PC-9 (cell line): ENCODE results near the gene NKX6-2. TPM values are rescaled to one million over a fixed set of nuclear protein-coding genes. Genes with fewer than 3 reads are reported as not detected.
"Not testable (repeated sequence)": the region's sequence is repeated elsewhere in the genome, so short reads cannot be mapped to it uniquely, and the experiment has no call there.

Experiments used
- BruUV-seq: library from RNA; stranded (reverse); fragments of 400-500 nt; replicated peaks from 2 replicates; lab custom pipeline; 2021; lab: Mats Ljungman, UMichigan
- CTCF ChIA-PET: fragments of 300-600 bp; sonication (Branson Sonifier 250); formaldehyde crosslinking; loops from one replicate; lab custom pipeline; 2022; ENCODE audit warnings: antibody characterized with exemption; lab: Charles Lee
- POLR2A ChIA-PET: fragments of 300-600 bp; sonication (Branson Sonifier 250); formaldehyde crosslinking; loops from one replicate; lab custom pipeline; 2022; ENCODE audit warnings: antibody characterized with exemption; ENCODE audit not compliant: unreplicated experiment; lab: Charles Lee
- DNase-seq, 2 experiments: peaks; one replicate each; pipeline versions ENCODE4 v3.0.0 to v3.0.0-alpha.2; 2015 to 2022; ENCODE audit warnings: mixed read lengths in 1 of 2
- H2AFZ ChIP-seq: fragments of 200-600 bp; sonication (generic); 2 replicates; pipeline ENCODE4 v1.8.1; 2017; ENCODE audit warnings: antibody characterized with exemption
- H3F3A ChIP-seq: fragments of 200-600 bp; sonication (generic); 2 replicates; pipeline ENCODE4 v1.8.1; 2017; ENCODE audit warnings: antibody characterized with exemption, mild to moderate bottlenecking, low read depth; ENCODE audit not compliant: insufficient read depth
- H3K27ac ChIP-seq: fragments of 200-600 bp; sonication (generic); 2 replicates; pipeline ENCODE4 v1.6.1; 2016; ENCODE audit warnings: mixed run types
- H3K27me3 ChIP-seq: fragments of 200-600 bp; sonication (generic); 2 replicates; pipeline ENCODE4 v1.6.1; 2016; ENCODE audit warnings: low read depth, mixed run types; ENCODE audit not compliant: insufficient read depth
- H3K36me3 ChIP-seq: fragments of 200-600 bp; sonication (generic); 2 replicates; pipeline ENCODE4 v1.6.1; 2016; ENCODE audit warnings: low read depth, mixed run types
- H3K4me1 ChIP-seq: fragments of 200-600 bp; sonication (generic); replicated peaks from 2 replicates; pipeline ENCODE4 v1.6.1; 2016; ENCODE audit warnings: mixed run types; ENCODE audit not compliant: insufficient read depth
- H3K4me2 ChIP-seq: fragments of 200-600 bp; sonication (generic); 2 replicates; pipeline ENCODE4 v1.6.1; 2017; ENCODE audit warnings: mixed run types
- H3K4me3 ChIP-seq: fragments of 200-600 bp; sonication (generic); 2 replicates; pipeline ENCODE4 v1.6.1; 2016; ENCODE audit warnings: mixed run types
- H3K79me2 ChIP-seq: fragments of 200-600 bp; sonication (generic); 2 replicates; pipeline ENCODE4 v1.6.1; 2017; ENCODE audit warnings: low read depth, mixed run types
- H3K9me2 ChIP-seq: fragments of 200-600 bp; sonication (generic); 2 replicates; pipeline ENCODE4 v1.8.1; 2017; ENCODE audit warnings: mild to moderate bottlenecking; ENCODE audit not compliant: insufficient read depth
- H3K9me3 ChIP-seq: fragments of 200-600 bp; sonication (generic); 2 replicates; pipeline ENCODE4 v1.8.1; 2016; ENCODE audit warnings: low read depth; ENCODE audit not compliant: insufficient read depth
- H4K20me1 ChIP-seq: fragments of 200-600 bp; sonication (generic); 2 replicates; pipeline ENCODE4 v1.8.1; 2017; ENCODE audit not compliant: insufficient read depth
- EZH2 ChIP-seq: fragments of 200-600 bp; sonication (generic); IDR thresholded peaks from 2 replicates; pipeline ENCODE4 v1.8.0; 2017; ENCODE audit warnings: antibody characterized with exemption, low read depth
- intact Hi-C: fragments of 100-400 bp; cut with micrococcal nuclease; formaldehyde crosslinking; loops from one replicate; pipeline ENCODE4 v1.10.0; 2022; ENCODE audit not compliant: unreplicated experiment
- total RNA-seq: library from RNA; stranded (reverse); gene quantifications from 2 replicates; pipeline ENCODE4 v1.2.3, GENCODE V29; 2021
- TF ChIP-seq, protein P1 (sequence below): fragments of 200-600 bp; sonication (generic); conservative IDR thresholded peaks from 2 replicates; pipeline ENCODE4 v1.6.1; 2017; ENCODE audit warnings: mixed run types, antibody characterized with exemption, mild to moderate bottlenecking, moderate library complexity

Gene NKX6-2
- total RNA-seq, 1 experiment from 2014 or later, result not detected

DNA sequence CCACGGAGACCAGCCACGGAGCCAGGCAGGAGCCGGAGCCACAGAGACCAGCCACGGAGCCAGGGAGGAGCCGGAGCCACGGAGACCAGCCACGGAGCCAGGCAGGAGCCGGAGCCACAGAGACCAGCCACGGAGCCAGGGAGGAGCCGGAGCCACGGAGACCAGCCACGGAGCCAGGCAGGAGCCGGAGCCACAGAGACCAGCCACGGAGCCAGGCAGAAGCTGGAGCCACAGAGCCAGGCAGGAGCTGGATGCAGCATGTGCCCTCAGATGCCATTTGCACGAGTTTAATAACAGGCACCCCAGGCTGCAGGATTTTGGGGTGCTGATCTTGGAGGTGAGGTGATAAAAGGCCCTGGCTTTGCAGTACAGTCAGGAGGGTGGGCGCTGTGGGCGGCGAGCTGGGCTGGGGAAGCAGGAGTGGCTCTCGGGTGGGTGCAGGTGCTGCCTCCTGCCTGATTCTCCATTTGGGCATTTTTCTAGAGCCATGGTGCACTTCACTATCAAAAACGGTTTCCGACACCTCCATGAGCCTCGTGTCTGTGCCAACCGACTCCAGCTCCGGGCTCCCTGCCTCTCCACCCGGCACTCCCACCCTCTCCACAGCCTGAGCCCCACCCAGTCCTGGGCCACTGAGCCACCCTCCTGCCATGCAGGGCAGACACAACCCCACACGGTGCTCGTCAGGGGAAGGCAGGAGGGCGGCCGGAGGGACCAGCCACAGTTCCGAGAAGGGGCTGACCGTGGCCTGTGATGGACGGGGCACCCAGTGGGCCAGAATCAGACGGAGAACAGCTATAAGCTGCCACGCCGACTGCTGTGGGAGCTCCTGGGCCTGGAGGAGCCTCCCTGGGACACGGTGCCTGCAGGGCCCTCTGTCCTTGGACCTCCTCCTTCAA lies 40.8 kb upstream of the NKX6-2 start:
- Histone ChIP-seq H3K9me3 (no peaks in the 10 kb centered on the region), H3F3A (no peaks in the 10 kb centered on the region), H3K27ac (no peak overlapping the region), H4K20me1 (no peaks in the 10 kb centered on the region), H3K79me2 (no peaks in the 10 kb centered on the region), H3K4me1 (no peaks in the 10 kb centered on the region), H2AFZ (no peak overlapping the region), H3K27me3 (peaks cover 31% of the 10 kb centered on the region), H3K36me3 (no peaks in the 10 kb centered on the region), H3K4me2 (no peak overlapping the region), H3K9me2 (no peaks in the 10 kb centered on the region), H3K4me3 (no peak overlapping the region)
- CTCF ChIA-PET, result no interaction called here
- BruUV-seq, result no TSS peak
- no peak for DNase-seq
- POLR2A ChIA-PET, result no interaction called here
- TF ChIP-seq EZH2, result no peak
- TF ChIP-seq, protein P1, sequence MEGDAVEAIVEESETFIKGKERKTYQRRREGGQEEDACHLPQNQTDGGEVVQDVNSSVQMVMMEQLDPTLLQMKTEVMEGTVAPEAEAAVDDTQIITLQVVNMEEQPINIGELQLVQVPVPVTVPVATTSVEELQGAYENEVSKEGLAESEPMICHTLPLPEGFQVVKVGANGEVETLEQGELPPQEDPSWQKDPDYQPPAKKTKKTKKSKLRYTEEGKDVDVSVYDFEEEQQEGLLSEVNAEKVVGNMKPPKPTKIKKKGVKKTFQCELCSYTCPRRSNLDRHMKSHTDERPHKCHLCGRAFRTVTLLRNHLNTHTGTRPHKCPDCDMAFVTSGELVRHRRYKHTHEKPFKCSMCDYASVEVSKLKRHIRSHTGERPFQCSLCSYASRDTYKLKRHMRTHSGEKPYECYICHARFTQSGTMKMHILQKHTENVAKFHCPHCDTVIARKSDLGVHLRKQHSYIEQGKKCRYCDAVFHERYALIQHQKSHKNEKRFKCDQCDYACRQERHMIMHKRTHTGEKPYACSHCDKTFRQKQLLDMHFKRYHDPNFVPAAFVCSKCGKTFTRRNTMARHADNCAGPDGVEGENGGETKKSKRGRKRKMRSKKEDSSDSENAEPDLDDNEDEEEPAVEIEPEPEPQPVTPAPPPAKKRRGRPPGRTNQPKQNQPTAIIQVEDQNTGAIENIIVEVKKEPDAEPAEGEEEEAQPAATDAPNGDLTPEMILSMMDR, result no peak
- intact Hi-C loops, result no loop called here

DNA sequence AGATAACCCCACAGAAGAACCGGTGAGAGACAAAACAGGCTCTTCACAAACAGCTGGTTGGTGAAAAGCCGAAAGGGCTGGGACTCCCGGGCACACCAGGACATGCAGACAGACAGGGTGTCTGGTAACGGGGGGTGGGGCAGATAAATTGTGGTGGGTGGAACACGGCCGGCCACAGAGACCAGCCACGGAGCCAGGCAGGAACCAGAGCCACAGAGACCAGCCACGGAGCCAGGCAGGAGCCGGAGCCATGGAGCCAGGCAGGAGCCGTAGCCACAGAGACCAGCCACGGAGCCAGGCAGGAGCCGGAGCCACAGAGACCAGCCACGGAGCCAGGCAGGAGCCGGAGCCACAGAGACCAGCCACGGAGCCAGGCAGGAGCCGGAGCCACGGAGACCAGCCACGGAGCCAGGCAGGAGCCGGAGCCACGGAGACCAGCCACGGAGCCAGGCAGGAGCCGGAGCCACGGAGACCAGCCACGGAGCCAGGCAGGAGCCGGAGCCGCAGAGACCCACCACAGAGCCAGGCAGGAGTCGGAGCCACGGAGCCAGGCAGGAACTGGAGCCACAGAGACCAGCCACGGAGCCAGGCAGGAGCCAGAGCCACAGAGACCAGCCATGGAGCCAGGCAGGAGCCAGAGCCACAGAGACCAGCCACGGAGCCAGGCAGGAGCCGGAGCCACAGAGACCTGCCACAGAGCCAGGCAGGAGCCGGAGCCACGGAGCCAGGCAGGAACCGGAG lies 40.0 kb upstream of the NKX6-2 start:
- H3F3A ChIP-seq, H3K4me2 ChIP-seq, H3K36me3 ChIP-seq, CTCF ChIA-PET, H3K9me3 ChIP-seq, H3K4me3 ChIP-seq, DNase-seq, H3K4me1 ChIP-seq, H3K27ac ChIP-seq, POLR2A ChIA-PET, H3K79me2 ChIP-seq, intact Hi-C loops, H4K20me1 ChIP-seq, H3K9me2 ChIP-seq, BruUV-seq, H2AFZ ChIP-seq: not testable (repeated sequence)
- peaks cover 24% of the 10 kb centered on the region; the same call in 1 of the 2 replicates for H3K27me3 ChIP-seq

DNA sequence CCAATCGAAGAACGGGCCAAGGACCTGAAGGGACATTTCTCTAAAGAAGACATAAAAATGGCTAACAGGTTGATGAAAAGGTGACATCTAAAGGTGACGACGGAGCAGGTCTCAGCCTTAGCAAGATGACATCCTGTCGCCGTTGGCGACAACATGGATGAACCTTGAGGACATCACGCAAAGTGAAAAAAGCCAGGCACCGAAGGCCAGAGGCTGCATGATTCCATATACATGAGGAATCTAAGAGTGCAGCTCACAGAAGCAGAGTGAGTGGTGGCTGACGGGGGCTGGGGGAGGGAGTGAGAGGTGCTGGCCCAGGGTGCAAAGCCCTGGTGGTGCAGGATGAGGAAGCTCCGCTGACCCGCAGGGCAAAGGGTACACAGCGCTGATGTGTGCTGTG lies 34.1 kb upstream of the NKX6-2 start:
- no peaks in the 10 kb centered on the region for H4K20me1 ChIP-seq
- peaks cover 32% of the 10 kb centered on the region for H3K27me3 ChIP-seq
- no peaks in the 10 kb centered on the region for H3K79me2 ChIP-seq
- intact Hi-C loops, result no loop called here
- H3K9me2 ChIP-seq, result no peaks in the 10 kb centered on the region
- H3K4me1 ChIP-seq, result no peaks in the 10 kb centered on the region
- no peak overlapping the region for H3K4me2 ChIP-seq
- no peaks in the 10 kb centered on the region for H3K9me3 ChIP-seq
- no peak for TF ChIP-seq EZH2
- TF ChIP-seq, protein P1, result no peak
- ChIA-PET POLR2A (no interaction called here), CTCF (no interaction called here)
- no peaks in the 10 kb centered on the region for H3K36me3 ChIP-seq
- no peak overlapping the region for H3K27ac ChIP-seq
- DNase-seq, result no peak
- no TSS peak for BruUV-seq
- H3K4me3 ChIP-seq, result no peak overlapping the region
- no peak overlapping the region for H2AFZ ChIP-seq
- no peaks in the 10 kb centered on the region for H3F3A ChIP-seq
